Natural killer cell (primary cell): Measurements from ENCODE around the gene JUP. TPM values are rescaled to one million over a fixed set of nuclear protein-coding genes. Genes with fewer than 3 reads are reported as not detected.

Source experiments
- ATAC-seq, 3 donors: fragments of 150-1000 bp in 2 of 3; fragments of 200-7000 bp in 1 of 3; cut with Tn5 transposase; 1 replicate in 1 of 3; 2 replicates in 2 of 3; pipeline ENCODE4 v1.10.0; 2021; ENCODE audit warnings: mild to moderate bottlenecking in 2 of 3, moderate library complexity in 2 of 3
- DNase-seq, 2 donors: peaks; one replicate each; pipeline versions ENCODE4 v3.0.0 to v3.0.0-alpha.2; 2013 to 2021; ENCODE audit warnings: mixed read lengths in 1 of 2
- H3K27ac ChIP-seq: one replicate; pipeline ENCODE4 v1.5.1; 2013; ENCODE audit warnings: mild to moderate bottlenecking, low read length
- H3K27me3 ChIP-seq: one replicate; pipeline ENCODE4 v1.6.1; 2013; ENCODE audit warnings: low read length; ENCODE audit not compliant: control insufficient read depth, insufficient read depth
- H3K36me3 ChIP-seq: one replicate; pipeline ENCODE4 v1.6.1; 2013; ENCODE audit warnings: low read length; ENCODE audit not compliant: control insufficient read depth, insufficient read depth
- H3K4me1 ChIP-seq: one replicate; pipeline ENCODE4 v1.6.1; 2013; ENCODE audit warnings: low read length; ENCODE audit not compliant: control insufficient read depth, insufficient read depth
- H3K4me3 ChIP-seq: one replicate; pipeline ENCODE4 v1.5.1; 2013; ENCODE audit warnings: low read length
- H3K9me3 ChIP-seq: one replicate; pipeline ENCODE4 v1.6.1; 2013; ENCODE audit warnings: low read length; ENCODE audit not compliant: control insufficient read depth, insufficient read depth
- H3K27ac Mint-ChIP-seq, 2 donors: one replicate each; pipeline ENCODE4 v1.8.0; 2022; ENCODE audit warnings: mild to moderate bottlenecking in 2 of 2, mixed read lengths in 2 of 2, moderate library complexity in 1 of 2
- H3K27me3 Mint-ChIP-seq, 2 donors: one replicate each; pipeline ENCODE4 v1.8.0; 2022; ENCODE audit warnings: low read depth in 2 of 2, mixed read lengths in 2 of 2
- H3K36me3 Mint-ChIP-seq: one replicate; pipeline ENCODE4 v1.8.0; 2022; ENCODE audit warnings: mixed read lengths
- H3K4me1 Mint-ChIP-seq, 2 donors: one replicate each; pipeline ENCODE4 v1.8.0; 2022; ENCODE audit warnings: mixed read lengths in 2 of 2
- H3K4me3 Mint-ChIP-seq: one replicate; pipeline ENCODE4 v1.8.0; 2022; ENCODE audit warnings: mild to moderate bottlenecking, moderate library complexity, mixed read lengths
- H3K9me3 Mint-ChIP-seq, 2 donors: one replicate each; pipeline ENCODE4 v1.8.0; 2022; ENCODE audit warnings: mixed read lengths in 2 of 2
- WGBS: methylation state at CpG from one replicate; pipeline ENCODE4 v1.1.7; 2013; ENCODE audit warnings: missing lambda C conversion rate; ENCODE audit not compliant: insufficient coverage; 5-methylcytosine and 5-hydroxymethylcytosine counted together
- intact Hi-C: fragments of 100-400 bp; cut with micrococcal nuclease; formaldehyde crosslinking; loops from one replicate; pipeline ENCODE4 v1.14.2; 2022
- total RNA-seq, 4 donors: library from RNA; stranded (reverse); fragments of 120-200 nt in 1 of 4; gene quantifications; one replicate each; pipeline versions ENCODE4 v1.2.3 to v1.2.4, GENCODE V29; 2013 to 2022
- TF ChIP-seq, protein P1 (sequence below): fragments of 200-600 bp; IDR thresholded peaks from one replicate; pipeline ENCODE4 v1.8.0; 2022; ENCODE audit warnings: antibody characterized with exemption

JUP gene
- total RNA-seq, 3 donors from 2014 or later (not counting 1 experiment from before 2014, with no cell fraction given) = 1.8 to 12.1 (median 2.0) TPM

DNA sequence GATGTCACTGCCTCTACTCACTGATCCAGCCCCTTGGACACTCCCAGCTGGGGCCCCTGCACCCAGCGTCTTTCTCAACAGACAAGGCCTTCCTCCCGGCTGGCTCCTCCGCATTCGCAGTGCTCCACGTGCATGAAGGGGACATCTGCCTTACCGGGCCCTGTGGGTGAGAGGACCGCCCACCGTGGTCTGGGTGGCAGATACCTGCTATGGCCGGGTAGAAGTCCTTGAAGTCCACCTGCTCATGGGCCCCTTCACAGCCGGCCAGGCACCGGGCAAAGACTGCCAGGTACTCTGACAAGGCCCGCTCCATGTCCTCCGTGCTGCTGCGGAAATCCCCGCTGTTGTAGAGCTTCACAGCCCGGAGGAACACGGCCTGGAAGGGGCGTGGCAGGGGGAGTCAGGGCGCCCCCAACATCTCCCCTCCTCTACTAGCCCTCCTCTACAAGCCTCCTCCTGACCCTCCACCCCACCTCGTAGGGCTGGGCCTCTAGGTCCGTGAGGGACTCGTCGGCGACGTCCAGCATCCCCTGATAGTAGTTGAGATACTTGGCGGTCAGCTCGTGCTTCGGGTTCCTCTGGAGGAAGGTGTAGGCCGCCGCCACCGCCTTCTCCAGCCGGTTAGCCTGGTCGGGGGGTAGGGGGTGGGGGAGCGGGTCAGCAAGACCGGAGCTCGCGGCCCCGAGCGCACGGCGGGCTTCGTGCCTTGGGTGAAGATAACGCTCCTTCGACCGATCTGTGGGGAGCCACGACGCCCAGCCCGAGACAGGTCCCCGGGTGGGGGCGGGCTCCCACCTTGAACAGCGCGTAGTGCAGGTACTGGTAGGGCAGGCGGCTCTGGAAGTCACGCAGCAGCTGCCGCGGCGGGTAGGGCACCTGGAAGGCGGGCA lies 24.4 kb upstream of the JUP start:
- Mint-ChIP-seq H3K36me3 (no peaks in the 10 kb centered on the region), H3K27me3 (no peaks in the 10 kb centered on the region), H3K4me3 (peak overlapping the region; percentile 97), H3K27ac (peak overlapping the region in 1 of 2 donors; percentile 79), H3K9me3 (no peaks in the 10 kb centered on the region), H3K4me1 (peaks cover 19 to 34% of the 10 kb centered on the region in 2 donors)
- ATAC-seq (peak in 2 of 3 donors; percentile 12 to 33), DNase-seq (no peak)
- no peaks in the 10 kb centered on the region for H3K27me3 ChIP-seq
- TF ChIP-seq, protein P1, sequence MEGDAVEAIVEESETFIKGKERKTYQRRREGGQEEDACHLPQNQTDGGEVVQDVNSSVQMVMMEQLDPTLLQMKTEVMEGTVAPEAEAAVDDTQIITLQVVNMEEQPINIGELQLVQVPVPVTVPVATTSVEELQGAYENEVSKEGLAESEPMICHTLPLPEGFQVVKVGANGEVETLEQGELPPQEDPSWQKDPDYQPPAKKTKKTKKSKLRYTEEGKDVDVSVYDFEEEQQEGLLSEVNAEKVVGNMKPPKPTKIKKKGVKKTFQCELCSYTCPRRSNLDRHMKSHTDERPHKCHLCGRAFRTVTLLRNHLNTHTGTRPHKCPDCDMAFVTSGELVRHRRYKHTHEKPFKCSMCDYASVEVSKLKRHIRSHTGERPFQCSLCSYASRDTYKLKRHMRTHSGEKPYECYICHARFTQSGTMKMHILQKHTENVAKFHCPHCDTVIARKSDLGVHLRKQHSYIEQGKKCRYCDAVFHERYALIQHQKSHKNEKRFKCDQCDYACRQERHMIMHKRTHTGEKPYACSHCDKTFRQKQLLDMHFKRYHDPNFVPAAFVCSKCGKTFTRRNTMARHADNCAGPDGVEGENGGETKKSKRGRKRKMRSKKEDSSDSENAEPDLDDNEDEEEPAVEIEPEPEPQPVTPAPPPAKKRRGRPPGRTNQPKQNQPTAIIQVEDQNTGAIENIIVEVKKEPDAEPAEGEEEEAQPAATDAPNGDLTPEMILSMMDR = no peak
- H3K4me1 ChIP-seq = peaks cover 33% of the 10 kb centered on the region
- H3K4me3 ChIP-seq = peak overlapping the region; percentile 83
- no peaks in the 10 kb centered on the region for H3K9me3 ChIP-seq
- intact Hi-C loops = no loop called here
- 34% methylated on average over 58 of the region's 58 CpGs for WGBS
- H3K27ac ChIP-seq = no peak overlapping the region
- H3K36me3 ChIP-seq = no peaks in the 10 kb centered on the region

DNA sequence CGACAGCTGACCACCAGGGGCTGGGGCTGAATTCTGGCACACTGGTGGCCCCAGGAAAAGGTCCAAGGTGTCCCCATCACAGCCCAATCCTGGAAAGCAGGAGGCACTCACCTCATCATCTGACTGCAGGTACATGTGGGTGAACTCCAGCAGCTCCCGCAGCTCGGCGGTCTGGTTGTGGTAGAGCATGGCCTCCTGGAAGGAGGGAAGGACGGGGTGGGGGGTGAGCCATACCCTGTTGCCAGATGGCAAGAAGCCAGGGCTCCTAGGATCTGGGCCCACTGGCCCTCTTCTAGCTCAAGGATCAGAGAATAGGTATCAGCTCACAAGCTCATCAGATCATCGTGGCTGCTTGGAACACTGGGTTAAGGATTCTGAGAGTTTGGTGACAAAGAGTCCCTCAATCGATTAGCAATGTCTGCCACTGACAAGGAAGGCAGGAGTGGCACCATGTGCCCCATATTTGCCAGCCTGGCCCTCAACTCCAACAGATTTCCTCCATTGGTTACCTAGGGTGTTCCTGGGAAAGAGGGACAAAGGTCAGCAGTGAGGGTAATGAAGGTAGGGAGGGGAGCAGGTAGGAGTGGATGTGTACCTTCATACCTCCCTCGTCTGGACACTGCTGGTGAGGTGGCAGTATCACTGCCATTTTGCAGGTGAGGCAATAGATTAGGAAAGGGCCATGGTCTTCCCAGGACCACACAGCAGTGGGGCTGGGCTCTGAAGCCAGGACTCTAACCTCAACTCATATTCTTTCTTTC lies 20.4 kb upstream of the JUP start:
- no peak for DNase-seq
- H3K36me3 ChIP-seq = no peaks in the 10 kb centered on the region
- no peak for ATAC-seq
- no peaks in the 10 kb centered on the region for H3K36me3 Mint-ChIP-seq
- H3K9me3 Mint-ChIP-seq = no peaks in the 10 kb centered on the region
- 90% methylated on average over 8 of the region's 8 CpGs for WGBS
- no peaks in the 10 kb centered on the region for H3K27me3 ChIP-seq
- H3K27me3 Mint-ChIP-seq = no peaks in the 10 kb centered on the region
- TF ChIP-seq, protein P1 = no peak
- H3K4me3 Mint-ChIP-seq = no peak overlapping the region
- H3K4me1 Mint-ChIP-seq = peaks cover 13 to 18% of the 10 kb centered on the region in 2 donors
- no peak overlapping the region for H3K4me3 ChIP-seq
- H3K27ac Mint-ChIP-seq = no peak overlapping the region
- H3K4me1 ChIP-seq = peaks cover 23% of the 10 kb centered on the region
- H3K27ac ChIP-seq = no peak overlapping the region
- no peaks in the 10 kb centered on the region for H3K9me3 ChIP-seq
- intact Hi-C loops = no loop called here

DNA sequence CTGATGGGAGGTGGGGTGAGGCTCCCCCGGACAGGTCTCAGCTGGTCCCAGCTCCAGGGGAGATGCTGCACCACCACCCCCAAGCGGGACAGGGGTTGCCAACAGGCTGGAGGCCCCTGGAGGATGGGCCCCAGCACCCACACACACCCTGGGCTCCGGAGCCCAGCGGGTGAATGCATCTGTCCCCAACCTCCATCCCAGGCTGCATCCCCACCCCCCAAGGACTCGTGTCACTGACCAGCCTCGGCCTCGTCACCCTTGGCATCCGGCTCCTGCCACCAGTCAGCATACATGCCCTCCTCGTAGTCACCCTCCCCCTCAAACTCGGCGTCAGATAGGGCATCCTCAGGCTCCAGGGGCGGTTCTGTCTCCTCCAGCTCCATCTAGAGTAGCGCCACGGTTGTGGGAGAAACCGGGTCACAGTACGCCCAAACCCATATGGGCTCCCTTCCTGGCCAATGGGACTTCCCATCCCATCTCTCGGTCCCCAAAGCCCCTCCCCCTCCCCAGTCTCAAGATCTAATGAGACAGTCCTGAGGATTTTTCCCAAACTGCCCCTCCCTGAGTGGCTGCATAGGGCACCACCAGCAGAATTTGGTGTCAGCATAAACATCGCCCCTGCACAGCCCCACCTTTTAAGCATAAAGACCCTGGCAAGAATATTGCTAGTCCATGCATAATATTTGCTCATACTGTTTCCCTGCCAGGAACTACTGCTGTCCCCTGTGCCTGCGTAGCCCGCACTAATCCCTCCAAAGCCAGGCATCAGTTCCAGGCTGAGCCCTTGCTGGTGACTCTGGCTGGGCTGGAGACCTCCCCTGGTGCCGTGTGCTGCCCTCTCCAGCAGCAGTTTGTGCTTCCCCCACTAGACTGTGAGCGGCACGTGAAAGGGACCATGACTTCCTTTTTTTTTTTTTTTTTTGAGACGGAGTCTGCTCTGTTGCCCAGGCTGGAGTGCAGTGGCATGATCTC lies 16.8 kb upstream of the JUP start:
- no peak overlapping the region for H3K27ac ChIP-seq
- no peak overlapping the region for H3K4me3 ChIP-seq
- Mint-ChIP-seq H3K36me3 (no peaks in the 10 kb centered on the region), H3K4me3 (no peak overlapping the region), H3K27me3 (peaks cover 0 to 2% of the 10 kb centered on the region in 2 donors), H3K4me1 (peaks cover 0 to 7% of the 10 kb centered on the region in 2 donors), H3K9me3 (no peaks in the 10 kb centered on the region), H3K27ac (no peak overlapping the region)
- intact Hi-C loops = no loop called here
- peaks cover 8% of the 10 kb centered on the region for H3K4me1 ChIP-seq
- TF ChIP-seq, protein P1 = no peak
- DNase-seq (no peak), ATAC-seq (no peak)
- H3K27me3 ChIP-seq = no peaks in the 10 kb centered on the region
- WGBS = 67% methylated on average over 24 of the region's 24 CpGs
- H3K9me3 ChIP-seq = no peaks in the 10 kb centered on the region
- no peaks in the 10 kb centered on the region for H3K36me3 ChIP-seq
